HCT116 (cell line): ENCODE results near the gene NKAIN4. TPM values are rescaled to one million over a fixed set of nuclear protein-coding genes. Genes with fewer than 3 reads are reported as not detected.

Experiments used
- ATAC-seq: fragments of 200-7000 bp; cut with Tn5 transposase; 2 replicates; pipeline ENCODE4 v1.9.1; 2020; ENCODE audit warnings: mild to moderate bottlenecking, moderate library complexity
- BruUV-seq: library from RNA; stranded (reverse); fragments of 400-500 nt; replicated peaks from 2 replicates; lab custom pipeline; 2021; lab: Mats Ljungman, UMichigan
- CTCF ChIA-PET: fragments of 300-600 bp; sonication (Branson Sonifier 250); formaldehyde crosslinking; loops from one replicate; lab custom pipeline; 2021; ENCODE audit warnings: antibody characterized with exemption; lab: Charles Lee
- POLR2A ChIA-PET: fragments of 300-600, 350-600 bp; sonication (Branson Sonifier 250); formaldehyde crosslinking; loops from one replicate; lab custom pipeline; 2021; ENCODE audit warnings: antibody characterized with exemption; lab: Charles Lee
- RAD21 ChIA-PET, 2 experiments: fragments of 300-600 bp; sonication (Branson Sonifier 250); formaldehyde crosslinking; loops; one replicate each; lab custom pipeline; 2023; ENCODE audit warnings: low total read pairs in 2 of 2; ENCODE audit not compliant: uncharacterized antibody in 2 of 2, unreplicated experiment in 2 of 2, low non-redundant PET in 1 of 2; lab: Charles Lee
- DNase-seq: peaks from one replicate; pipeline ENCODE4 v3.0.0-alpha.2; 2010; ENCODE audit warnings: low read depth, low spot score
- H2AFZ ChIP-seq: fragments of 200-600 bp; shearing (Covaris generic), sonication (generic); 2 replicates; pipeline ENCODE4 v1.6.1; 2017; ENCODE audit warnings: low read depth, mixed run types, mixed read lengths, antibody characterized with exemption, low read length; ENCODE audit not compliant: poor library complexity, severe bottlenecking
- H3K27ac ChIP-seq: 2 replicates; pipeline ENCODE4 v1.5.1; 2012; ENCODE audit warnings: low read depth, low read length
- H3K27me3 ChIP-seq: fragments of 200-600 bp; sonication (generic); 2 replicates; pipeline ENCODE4 v1.6.1; 2016; ENCODE audit warnings: mixed run types, low read length, mixed read lengths; ENCODE audit not compliant: insufficient read depth
- H3K36me3 ChIP-seq, 2 experiments: fragments of 200-500 bp in 1 of 2; fragments of 200-600 bp in 1 of 2; sonication (Bioruptor generic) in 1 of 2; sonication (generic) in 1 of 2; 2 replicates each; pipeline versions ENCODE4 v1.5.1 to v1.6.1; 2014 to 2016; ENCODE audit warnings: low read length in 2 of 2, inconsistent platforms in 1 of 2, mixed read lengths in 1 of 2, mixed run types in 1 of 2; ENCODE audit not compliant: insufficient read depth in 2 of 2, control insufficient read depth in 1 of 2
- H3K4me1 ChIP-seq, 2 experiments: fragments of 200-600 bp in 1 of 2; sonication (generic) in 1 of 2; 2 replicates each; pipeline versions ENCODE4 v1.5.1 to v1.6.1; 2012 to 2017; ENCODE audit warnings: low read length in 2 of 2, inconsistent platforms in 1 of 2, mild to moderate bottlenecking in 1 of 2, mixed read lengths in 1 of 2, mixed run types in 1 of 2, moderate library complexity in 1 of 2; ENCODE audit not compliant: insufficient read depth in 2 of 2, control insufficient read depth in 1 of 2
- H3K4me2 ChIP-seq: fragments of 200-600 bp; sonication (generic); 2 replicates; pipeline ENCODE4 v1.6.1; 2017; ENCODE audit warnings: mixed run types, low read length, mixed read lengths
- H3K4me3 ChIP-seq, 2 experiments: fragments of 200-600 bp in 1 of 2; sonication (generic) in 1 of 2; replicated peaks in 1 of 2; 2 replicates each; pipeline ENCODE4 v1.5.1; 2011 to 2016; ENCODE audit warnings: low read length in 2 of 2, control low read depth in 1 of 2, low read depth in 1 of 2, mild to moderate bottlenecking in 1 of 2, mixed read lengths in 1 of 2, mixed run types in 1 of 2
- H3K79me2 ChIP-seq: fragments of 200-600 bp; sonication (generic); 2 replicates; pipeline ENCODE4 v1.6.1; 2017; ENCODE audit warnings: mild to moderate bottlenecking, mixed run types, low read length, moderate library complexity, mixed read lengths; ENCODE audit not compliant: insufficient read depth
- H3K9ac ChIP-seq: fragments of 200-600 bp; sonication (generic); 2 replicates; pipeline ENCODE4 v1.6.1; 2016; ENCODE audit warnings: low read length, mixed read lengths
- H3K9me2 ChIP-seq: fragments of 200-600 bp; sonication (generic), shearing (Covaris generic); 2 replicates; pipeline ENCODE4 v1.6.1; 2017; ENCODE audit warnings: mixed run types, mild to moderate bottlenecking, moderate library complexity; ENCODE audit not compliant: insufficient read depth
- H3K9me3 ChIP-seq, 2 experiments: fragments of 200-500 bp in 1 of 2; fragments of 200-600 bp in 1 of 2; sonication (Bioruptor generic) in 1 of 2; sonication (generic) in 1 of 2; 2 replicates each; pipeline ENCODE4 v1.6.1; 2014 to 2017; ENCODE audit warnings: low read length in 2 of 2, mixed read lengths in 2 of 2, inconsistent platforms in 1 of 2, low read depth in 1 of 2, mild to moderate bottlenecking in 1 of 2, mixed run types in 1 of 2, moderate library complexity in 1 of 2; ENCODE audit not compliant: control insufficient read depth in 1 of 2, insufficient read depth in 1 of 2
- H4K20me1 ChIP-seq: fragments of 200-600 bp; sonication (generic), shearing (Covaris generic); 2 replicates; pipeline ENCODE4 v1.6.1; 2017; ENCODE audit warnings: mixed run types, mild to moderate bottlenecking, moderate library complexity; ENCODE audit not compliant: insufficient read depth
- CBX3 ChIP-seq: IDR thresholded peaks from 2 replicates; pipeline ENCODE4 v1.6.1; 2012; ENCODE audit warnings: low read depth
- CEBPB ChIP-seq: IDR thresholded peaks from 2 replicates; pipeline ENCODE4 v1.6.1; 2012; ENCODE audit warnings: low read depth
- EZH2phosphoT487 ChIP-seq: fragments of 200-600 bp; IDR thresholded peaks from 2 replicates; pipeline ENCODE4 v1.6.1; 2018; ENCODE audit warnings: antibody characterized with exemption, borderline replicate concordance
- MAX ChIP-seq: IDR thresholded peaks from 2 replicates; pipeline ENCODE4 v1.6.1; 2012
- POLR2A ChIP-seq: IDR thresholded peaks from 2 replicates; pipeline ENCODE4 v1.7.0; 2011; ENCODE audit warnings: borderline replicate concordance; ENCODE audit not compliant: insufficient read depth, insufficient read length; ENCODE audit errors: extremely low read depth
- POLR2AphosphoS5 ChIP-seq: IDR thresholded peaks from 2 replicates; pipeline ENCODE4 v1.6.1; 2011; ENCODE audit warnings: mild to moderate bottlenecking, low read depth, low read length, moderate library complexity
- REST ChIP-seq: IDR thresholded peaks from 2 replicates; pipeline ENCODE4 v1.6.1; 2012; ENCODE audit warnings: low read depth
- SP1 ChIP-seq: IDR thresholded peaks from 2 replicates; pipeline ENCODE4 v1.6.1; 2012; ENCODE audit warnings: low read depth
- YY1 ChIP-seq: IDR thresholded peaks from 2 replicates; pipeline ENCODE4 v1.6.1; 2011; ENCODE audit warnings: low read length, low read depth, moderate library complexity, mild to moderate bottlenecking; ENCODE audit not compliant: insufficient replicate concordance; ENCODE audit errors: extremely low read depth
- intact Hi-C: fragments of 100-400 bp; cut with micrococcal nuclease; formaldehyde crosslinking; loops from 2 replicates; pipeline ENCODE4 v1.10.0; 2022
- total RNA-seq: library from RNA; stranded (reverse); gene quantifications from one replicate; pipeline ENCODE4 v1.2.1, GENCODE V29; 2021; ENCODE audit not compliant: unreplicated experiment

NKAIN4 gene
- total RNA-seq, 1 experiment from 2014 or later = not detected

DNA sequence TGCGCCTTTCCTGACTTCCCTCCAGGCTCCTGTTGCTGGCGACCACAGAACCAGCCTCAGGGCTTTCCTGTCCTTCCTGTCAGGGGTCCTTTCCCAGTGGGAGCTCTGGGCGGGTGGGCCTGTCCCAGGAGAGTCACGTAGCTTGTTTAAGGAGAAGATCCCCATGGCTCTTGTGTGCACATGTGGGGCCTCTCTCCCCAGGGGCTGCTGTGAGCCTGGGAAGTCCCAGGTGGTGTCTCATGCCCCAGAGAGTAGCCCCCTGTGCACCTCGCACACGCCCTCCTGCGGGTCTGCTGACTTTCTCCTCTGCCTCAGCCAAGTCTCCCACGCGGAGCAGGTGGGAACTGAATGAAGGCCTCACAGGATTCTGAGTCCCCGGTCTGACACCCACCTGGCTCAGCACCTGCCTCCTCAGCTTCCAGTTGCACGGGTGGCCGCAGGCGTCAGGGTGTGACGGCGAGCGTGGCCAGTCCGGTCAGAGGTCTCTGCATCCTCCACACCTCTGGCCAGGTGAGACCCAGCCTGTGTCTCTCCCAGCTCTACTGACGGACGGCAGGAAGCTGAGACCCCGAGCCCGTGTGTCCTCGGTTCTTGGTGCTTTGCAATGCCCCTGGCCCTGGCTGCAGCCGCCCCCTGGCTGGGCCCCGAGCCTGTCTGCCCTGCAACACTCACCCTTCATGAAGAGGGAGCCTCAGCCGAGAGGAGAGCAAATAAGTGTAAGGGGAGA lies 5.6 kb upstream of the NKAIN4 start:
- Histone ChIP-seq H3K4me3 (no peak overlapping the region), H3K9me3 (no peaks in the 10 kb centered on the region), H3K9me2 (no peaks in the 10 kb centered on the region), H3K79me2 (no peaks in the 10 kb centered on the region), H3K27ac (no peak overlapping the region), H2AFZ (no peak overlapping the region), H3K4me2 (no peak overlapping the region), H3K4me1 (no peaks in the 10 kb centered on the region), H3K36me3 (no peaks in the 10 kb centered on the region), H3K27me3 (no peaks in the 10 kb centered on the region), H3K9ac (no peak overlapping the region), H4K20me1 (no peaks in the 10 kb centered on the region)
- ChIA-PET POLR2A (no interaction called here), CTCF (no interaction called here), RAD21 (no interaction called here)
- TF ChIP-seq SP1 (no peak), CBX3 (no peak), CEBPB (no peak), YY1 (no peak), POLR2A (no peak), POLR2AphosphoS5 (no peak), REST (no peak), MAX (no peak), EZH2phosphoT487 (no peak)
- intact Hi-C loops = no loop called here
- ATAC-seq = no peak
- BruUV-seq = no TSS peak
- DNase-seq = no peak
